Smooth muscle cell (in vitro differentiated cells): Measurements from ENCODE around the gene PDIA4. TPM values are rescaled to one million over a fixed set of nuclear protein-coding genes. Genes with fewer than 3 reads are reported as not detected.

Experiments used
- DNase-seq: peaks from one replicate; lab custom pipeline; 2025; ENCODE audit not compliant: unreplicated experiment; lab: John Stamatoyannopoulos, UW
- H2AFZ ChIP-seq: fragments of 200-600 bp; sonication (generic); 2 replicates; pipeline ENCODE4 v1.6.0; 2016; ENCODE audit warnings: antibody characterized with exemption, low read depth, mild to moderate bottlenecking
- H3F3A ChIP-seq: fragments of 200-600 bp; sonication (generic); 2 replicates; pipeline ENCODE4 v1.6.0; 2017; ENCODE audit warnings: antibody characterized with exemption, low read depth
- H3K27ac ChIP-seq: fragments of 200-600 bp; sonication (generic); 2 replicates; pipeline ENCODE4 v1.5.1; 2016; ENCODE audit warnings: low read depth, mild to moderate bottlenecking
- H3K27me3 ChIP-seq: fragments of 200-600 bp; sonication (generic); 2 replicates; pipeline ENCODE4 v1.6.1; 2016; ENCODE audit warnings: low read depth, mild to moderate bottlenecking
- H3K36me3 ChIP-seq: fragments of 200-600 bp; sonication (generic); 2 replicates; pipeline ENCODE4 v1.5.1; 2016; ENCODE audit warnings: low read depth
- H3K4me1 ChIP-seq: fragments of 200-600 bp; sonication (generic); 2 replicates; pipeline ENCODE4 v1.5.1; 2016; ENCODE audit warnings: low read depth
- H3K4me2 ChIP-seq: fragments of 200-600 bp; sonication (generic); 2 replicates; pipeline ENCODE4 v1.6.0; 2016; ENCODE audit warnings: mild to moderate bottlenecking
- H3K4me3 ChIP-seq: fragments of 200-600 bp; sonication (generic); 2 replicates; pipeline ENCODE4 v1.5.1; 2016; ENCODE audit warnings: mild to moderate bottlenecking
- H3K79me2 ChIP-seq: fragments of 200-600 bp; sonication (generic); 2 replicates; pipeline ENCODE4 v1.6.0; 2016; ENCODE audit warnings: low read depth, mild to moderate bottlenecking
- H3K9ac ChIP-seq: fragments of 200-600 bp; sonication (generic); 2 replicates; pipeline ENCODE4 v1.6.0; 2016; ENCODE audit warnings: low read depth
- H3K9me3 ChIP-seq: fragments of 200-600 bp; sonication (generic); replicated peaks from 2 replicates; pipeline ENCODE4 v1.5.1; 2016; ENCODE audit warnings: low read depth
- H4K20me1 ChIP-seq: fragments of 200-600 bp; sonication (generic); 2 replicates; pipeline ENCODE4 v1.6.0; 2016; ENCODE audit warnings: low read depth
- CTCF ChIP-seq: fragments of 200-600 bp; sonication (generic); IDR thresholded peaks from 2 replicates; pipeline ENCODE4 v1.5.1; 2017; ENCODE audit warnings: borderline replicate concordance, mild to moderate bottlenecking, antibody characterized with exemption; ENCODE audit not compliant: insufficient read depth, poor library complexity, severe bottlenecking
- WGBS: methylation state at CpG from one replicate; pipeline ENCODE4 v1.1.7; 2016; ENCODE audit warnings: low lambda C conversion rate; 5-methylcytosine and 5-hydroxymethylcytosine counted together
- polyA plus RNA-seq: library from polyadenylated mRNA; unstranded; fragments of >200 nt; fragmentation: Nextera tagmentation; extraction: Ambion mirVana; gene quantifications from 2 replicates; pipeline ENCODE4 v1.2.1, GENCODE V29; 2016
- total RNA-seq: library from RNA; depleted of rRNA; stranded (reverse); fragments of >200 nt; gene quantifications from 2 replicates; pipeline ENCODE4 v1.2.3, GENCODE V29; 2014

Gene PDIA4
- total and polyA plus RNA-seq, 2 experiments from 2014 or later, result 178 to 316 TPM

- H4K20me1 ChIP-seq, result no peaks in the 10 kb centered on the region
- H3F3A ChIP-seq, result peaks cover 13% of the 10 kb centered on the region
- no peaks in the 10 kb centered on the region for H3K79me2 ChIP-seq
- DNase-seq, result no peak
- H2AFZ ChIP-seq, result peak overlapping the region; percentile 100
- peak overlapping the region; percentile 91 for H3K4me2 ChIP-seq
- H3K9ac ChIP-seq, result peak overlapping the region; percentile 93
- H3K27ac ChIP-seq, result peak overlapping the region; percentile 94
- H3K36me3 ChIP-seq, result no peaks in the 10 kb centered on the region
- no peaks in the 10 kb centered on the region for H3K27me3 ChIP-seq
- no peaks in the 10 kb centered on the region for H3K9me3 ChIP-seq
- no peak for TF ChIP-seq CTCF
- peak overlapping the region; percentile 85 for H3K4me3 ChIP-seq
- WGBS, result 10% methylated on average over 9 of the region's 9 CpGs
- H3K4me1 ChIP-seq, result no peaks in the 10 kb centered on the region
These were observed 40.4 kb downstream of the PDIA4 start for GRCh38 chr7:148987751-148988512.

DNA sequence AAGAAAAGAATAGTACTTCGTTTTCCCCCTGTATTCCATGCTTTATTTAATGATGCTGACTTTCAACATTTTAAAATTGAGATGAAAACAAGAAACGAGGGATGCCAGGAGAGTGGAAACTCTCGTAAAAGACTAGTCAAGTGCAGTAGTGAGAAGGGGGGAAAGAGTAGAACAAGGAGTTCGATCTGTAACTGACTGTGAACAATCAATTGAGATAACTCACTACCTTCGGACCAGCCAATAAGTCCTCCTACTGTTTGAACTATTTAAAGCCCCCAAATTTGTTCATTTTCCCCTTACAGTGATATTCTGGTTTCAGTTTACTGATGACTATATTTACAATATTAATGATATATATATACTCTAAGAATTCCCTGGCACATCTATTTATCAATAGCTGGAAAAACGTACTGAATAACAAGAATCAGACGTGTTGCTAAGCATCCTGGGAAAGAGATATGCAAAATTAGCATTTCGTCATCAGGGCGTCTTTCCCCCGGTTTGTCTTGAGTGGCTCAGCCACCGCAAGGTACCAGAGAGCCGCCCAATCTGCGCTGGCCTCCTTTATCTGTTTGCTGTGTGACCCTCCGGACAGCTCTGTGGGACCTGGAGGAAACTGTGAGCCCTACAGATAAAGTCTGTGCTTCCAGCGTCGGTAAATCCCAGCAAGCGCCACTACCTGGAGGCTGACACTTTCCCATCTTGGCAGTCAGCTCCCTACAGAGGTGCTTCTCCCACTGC lies 41.1 kb downstream of the PDIA4 start:
- Histone ChIP-seq H3K4me2 (peak overlapping the region; percentile 91), H3K4me1 (peaks cover 3% of the 10 kb centered on the region), H2AFZ (peak overlapping the region; percentile 100), H4K20me1 (no peaks in the 10 kb centered on the region), H3K9ac (peak overlapping the region; percentile 93), H3K27ac (peak overlapping the region; percentile 94), H3F3A (peaks cover 13% of the 10 kb centered on the region), H3K27me3 (no peaks in the 10 kb centered on the region), H3K4me3 (peak overlapping the region; percentile 85), H3K9me3 (no peaks in the 10 kb centered on the region), H3K79me2 (no peaks in the 10 kb centered on the region), H3K36me3 (no peaks in the 10 kb centered on the region)
- peak; percentile 20 for DNase-seq
- WGBS, result 2% methylated on average over 17 of the region's 17 CpGs
- no peak for TF ChIP-seq CTCF

- Histone ChIP-seq H3K27me3 (no peaks in the 10 kb centered on the region), H3K4me1 (peaks cover 4% of the 10 kb centered on the region), H3F3A (peaks cover 13% of the 10 kb centered on the region), H3K79me2 (no peaks in the 10 kb centered on the region), H3K9ac (no peak overlapping the region), H2AFZ (no peak overlapping the region), H3K36me3 (no peaks in the 10 kb centered on the region), H4K20me1 (no peaks in the 10 kb centered on the region), H3K4me2 (peak overlapping the region; percentile 91), H3K27ac (peak overlapping the region; percentile 94), H3K9me3 (no peaks in the 10 kb centered on the region), H3K4me3 (peak overlapping the region; percentile 85)
- 85% methylated on average over 1 of the region's 1 CpG for WGBS
- no peak for DNase-seq
- TF ChIP-seq CTCF, result no peak
These were observed 41.6 kb downstream of the PDIA4 start for GRCh38 chr7:148986742-148987009.
